Measurements from ENCODE around the gene ZFP36L1. TPM values are rescaled to one million over a fixed set of nuclear protein-coding genes. Genes with fewer than 3 reads are reported as not detected.
"Not testable (repeated sequence)": the region's sequence is repeated elsewhere in the genome, so short reads cannot be mapped to it uniquely, and the experiment has no call there.

Gene ZFP36L1
- total and polyA plus RNA-seq, 9 donors, result 336 to 1,074 (median 626) TPM

DNA sequence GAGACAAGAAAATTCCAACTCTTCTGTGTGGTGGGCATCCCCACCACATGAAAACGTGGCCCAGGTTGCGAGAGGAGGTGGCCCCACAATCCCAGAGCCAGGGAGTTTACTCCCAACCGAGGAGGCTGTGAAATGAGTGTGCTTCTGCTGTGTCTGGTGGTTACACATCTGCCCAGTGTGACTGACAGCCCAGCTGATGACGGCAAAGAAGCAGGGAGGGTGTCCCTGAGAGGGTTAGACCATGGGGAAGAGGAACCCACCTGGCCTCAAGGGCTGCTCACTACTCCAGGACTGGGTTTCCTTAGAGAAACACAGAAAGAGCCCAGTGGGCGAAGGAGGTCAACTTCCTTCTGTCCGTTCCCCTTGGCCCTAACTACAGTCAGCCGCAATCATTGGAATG, 24.6 kb downstream of the ZFP36L1 start:
- 95 to 96% (median 96%) methylated on average over 7 of the region's 7 CpGs for whole genome bisulfite sequencing, 3 donors
- peaks cover 32% of the 10 kb centered on the region for H3K4me1 ChIP-seq (ENCODE audit: insufficient read depth)
- H3K4me3 ChIP-seq, result no peak overlapping the region
- no peak for TF ChIP-seq CTCF (IDR thresholded peaks at IDR 0.05)
- TF ChIP-seq EP300 (IDR thresholded peaks at IDR 0.05), result no peak
- TF ChIP-seq POLR2A (IDR thresholded peaks at IDR 0.05), result no peak
- no peaks in the 10 kb centered on the region for H3K27me3 ChIP-seq
- intact Hi-C loops (cut with DNase I), result loop anchor here in 1 of 4 donors (10.0 kb wide), 1 partner anchor 84 kb away; no protein-coding TSS in a partner anchor
- H3K36me3 ChIP-seq, result no peaks in the 10 kb centered on the region
- DNase-seq, result no peak
- H3K9me3 ChIP-seq, result no peaks in the 10 kb centered on the region
- no peak overlapping the region for H3K27ac ChIP-seq

GRCh38 chr14:68767248-68767645, 25.6 kb downstream of the ZFP36L1 start:
- intact Hi-C loops (cut with DNase I), result loop anchor here in 1 of 4 donors (10.0 kb wide), 1 partner anchor 82 kb away; no protein-coding TSS in a partner anchor
- no peak for DNase-seq
- Histone ChIP-seq H3K27ac (peak overlapping the region in 1 of 2 donors; percentile 70), H3K4me3 (no peak overlapping the region), H3K36me3 (no peaks in the 10 kb centered on the region), H3K9me3 (no peaks in the 10 kb centered on the region), H3K4me1 (ENCODE audit: insufficient read depth) (peaks cover 37% of the 10 kb centered on the region), H3K27me3 (no peaks in the 10 kb centered on the region)
- 90 to 98% (median 97%) methylated on average over 5 of the region's 5 CpGs for WGBS, 3 donors
- TF ChIP-seq EP300 (IDR thresholded peaks at IDR 0.05) (no peak), POLR2A (IDR thresholded peaks at IDR 0.05) (no peak), CTCF (IDR thresholded peaks at IDR 0.05) (no peak)

GRCh38 chr14:68766299-68767247, 26.3 kb downstream of the ZFP36L1 start:
- peak overlapping the region in 1 of 2 donors; percentile 70 for H3K27ac ChIP-seq
- intact Hi-C loops (cut with DNase I), result loop anchor here in 1 of 4 donors (10.0 kb wide), 1 partner anchor 82 kb away; no protein-coding TSS in a partner anchor
- peaks cover 40% of the 10 kb centered on the region for H3K4me1 ChIP-seq (ENCODE audit: insufficient read depth)
- H3K9me3 ChIP-seq, result no peaks in the 10 kb centered on the region
- H3K27me3 ChIP-seq, result no peaks in the 10 kb centered on the region
- 39 to 52% (median 50%) methylated on average over 7 of the region's 7 CpGs for WGBS, 3 donors
- TF ChIP-seq CTCF (IDR thresholded peaks at IDR 0.05) (no peak), EP300 (IDR thresholded peaks at IDR 0.05) (no peak), POLR2A (IDR thresholded peaks at IDR 0.05) (no peak)
- DNase-seq, result peak in 4 of 5 donors; percentile 55 to 65 (median 62)
- no peaks in the 10 kb centered on the region for H3K36me3 ChIP-seq
- H3K4me3 ChIP-seq, result no peak overlapping the region

DNA sequence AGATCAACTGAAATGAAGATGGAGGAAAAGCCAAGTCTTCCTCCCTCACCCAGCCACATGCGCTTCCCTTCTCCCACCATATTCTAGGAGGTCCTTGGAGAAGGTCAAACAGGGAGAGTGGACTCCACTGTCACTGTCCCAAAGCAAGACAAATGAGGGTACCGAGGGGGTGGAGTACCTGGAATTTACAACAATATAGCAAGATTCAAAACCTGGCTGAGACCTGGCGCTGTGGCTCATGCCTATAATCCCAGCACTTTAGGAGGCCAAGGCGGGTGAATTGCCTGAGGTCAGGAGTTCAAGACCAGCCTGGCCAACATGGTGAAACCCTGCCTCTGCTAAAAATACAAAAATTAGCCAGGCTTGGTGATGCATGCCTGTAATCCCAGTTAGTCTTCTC, 29.0 kb downstream of the ZFP36L1 start:
- H3K27ac ChIP-seq, result peak overlapping the region in 1 of 2 donors; percentile 72
- 38 to 40% (median 40%) methylated on average over 4 of the region's 4 CpGs for WGBS, 3 donors
- peak in 1 of 5 donors; percentile 51 for DNase-seq
- H3K9me3 ChIP-seq, H3K4me3 ChIP-seq, H3K27me3 ChIP-seq, H3K36me3 ChIP-seq: not testable (repeated sequence)
- peaks cover 41% of the 10 kb centered on the region for H3K4me1 ChIP-seq (ENCODE audit: insufficient read depth)
- intact Hi-C loops (cut with DNase I), result loop anchor here in 1 of 4 donors (10.0 kb wide), 1 partner anchor 79 kb away; no protein-coding TSS in a partner anchor

Data from ovary (tissue), 9 donors.